PC-9 (cell line): Measurements from ENCODE around the gene ATN1. TPM values are rescaled to one million over a fixed set of nuclear protein-coding genes. Genes with fewer than 3 reads are reported as not detected.
"Not testable (repeated sequence)": the region's sequence is repeated elsewhere in the genome, so short reads cannot be mapped to it uniquely, and the experiment has no call there.

Source experiments
- BruUV-seq: library from RNA; stranded (reverse); fragments of 400-500 nt; replicated peaks from 2 replicates; lab custom pipeline; 2021; lab: Mats Ljungman, UMichigan
- CTCF ChIA-PET: fragments of 300-600 bp; sonication (Branson Sonifier 250); formaldehyde crosslinking; loops from one replicate; lab custom pipeline; 2022; ENCODE audit warnings: antibody characterized with exemption; lab: Charles Lee
- POLR2A ChIA-PET: fragments of 300-600 bp; sonication (Branson Sonifier 250); formaldehyde crosslinking; loops from one replicate; lab custom pipeline; 2022; ENCODE audit warnings: antibody characterized with exemption; ENCODE audit not compliant: unreplicated experiment; lab: Charles Lee
- DNase-seq, 2 experiments: peaks; one replicate each; pipeline versions ENCODE4 v3.0.0 to v3.0.0-alpha.2; 2015 to 2022; ENCODE audit warnings: mixed read lengths in 1 of 2
- H2AFZ ChIP-seq: fragments of 200-600 bp; sonication (generic); 2 replicates; pipeline ENCODE4 v1.8.1; 2017; ENCODE audit warnings: antibody characterized with exemption
- H3F3A ChIP-seq: fragments of 200-600 bp; sonication (generic); 2 replicates; pipeline ENCODE4 v1.8.1; 2017; ENCODE audit warnings: antibody characterized with exemption, mild to moderate bottlenecking, low read depth; ENCODE audit not compliant: insufficient read depth
- H3K27ac ChIP-seq: fragments of 200-600 bp; sonication (generic); 2 replicates; pipeline ENCODE4 v1.6.1; 2016; ENCODE audit warnings: mixed run types
- H3K27me3 ChIP-seq: fragments of 200-600 bp; sonication (generic); 2 replicates; pipeline ENCODE4 v1.6.1; 2016; ENCODE audit warnings: low read depth, mixed run types; ENCODE audit not compliant: insufficient read depth
- H3K36me3 ChIP-seq: fragments of 200-600 bp; sonication (generic); 2 replicates; pipeline ENCODE4 v1.6.1; 2016; ENCODE audit warnings: low read depth, mixed run types
- H3K4me1 ChIP-seq: fragments of 200-600 bp; sonication (generic); replicated peaks from 2 replicates; pipeline ENCODE4 v1.6.1; 2016; ENCODE audit warnings: mixed run types; ENCODE audit not compliant: insufficient read depth
- H3K4me2 ChIP-seq: fragments of 200-600 bp; sonication (generic); 2 replicates; pipeline ENCODE4 v1.6.1; 2017; ENCODE audit warnings: mixed run types
- H3K4me3 ChIP-seq: fragments of 200-600 bp; sonication (generic); 2 replicates; pipeline ENCODE4 v1.6.1; 2016; ENCODE audit warnings: mixed run types
- H3K79me2 ChIP-seq: fragments of 200-600 bp; sonication (generic); 2 replicates; pipeline ENCODE4 v1.6.1; 2017; ENCODE audit warnings: low read depth, mixed run types
- H3K9me2 ChIP-seq: fragments of 200-600 bp; sonication (generic); 2 replicates; pipeline ENCODE4 v1.8.1; 2017; ENCODE audit warnings: mild to moderate bottlenecking; ENCODE audit not compliant: insufficient read depth
- H3K9me3 ChIP-seq: fragments of 200-600 bp; sonication (generic); 2 replicates; pipeline ENCODE4 v1.8.1; 2016; ENCODE audit warnings: low read depth; ENCODE audit not compliant: insufficient read depth
- H4K20me1 ChIP-seq: fragments of 200-600 bp; sonication (generic); 2 replicates; pipeline ENCODE4 v1.8.1; 2017; ENCODE audit not compliant: insufficient read depth
- CTCF ChIP-seq: fragments of 200-600 bp; sonication (generic); conservative IDR thresholded peaks from 2 replicates; pipeline ENCODE4 v1.6.1; 2017; ENCODE audit warnings: mixed run types, antibody characterized with exemption, mild to moderate bottlenecking, moderate library complexity
- EZH2 ChIP-seq: fragments of 200-600 bp; sonication (generic); IDR thresholded peaks from 2 replicates; pipeline ENCODE4 v1.8.0; 2017; ENCODE audit warnings: antibody characterized with exemption, low read depth
- intact Hi-C: fragments of 100-400 bp; cut with micrococcal nuclease; formaldehyde crosslinking; loops from one replicate; pipeline ENCODE4 v1.10.0; 2022; ENCODE audit not compliant: unreplicated experiment
- total RNA-seq: library from RNA; stranded (reverse); gene quantifications from 2 replicates; pipeline ENCODE4 v1.2.3, GENCODE V29; 2021

ATN1 gene
- total RNA-seq, 1 experiment from 2014 or later, result 158 TPM

- H3K4me3 ChIP-seq, result no peak overlapping the region
- no peak overlapping the region for H3K27ac ChIP-seq
- intact Hi-C loops, result no loop called here
- no peak for TF ChIP-seq CTCF
- TF ChIP-seq EZH2, result no peak
- no peaks in the 10 kb centered on the region for H3K36me3 ChIP-seq
- CTCF ChIA-PET, result interaction anchor here (0.6 kb wide), 1 partner anchor 147 kb away, joined by 5 read pairs; no protein-coding TSS in a partner anchor
- H3K79me2 ChIP-seq, result no peaks in the 10 kb centered on the region
- no peaks in the 10 kb centered on the region for H4K20me1 ChIP-seq
- H2AFZ ChIP-seq, result no peak overlapping the region
- no peaks in the 10 kb centered on the region for H3K9me3 ChIP-seq
- peaks cover 4% of the 10 kb centered on the region; the same call in 1 of the 2 replicates for H3F3A ChIP-seq
- H3K4me1 ChIP-seq, result 0 out of 2 replicates have a peak, but pooled peaks cover 5% of the 10 kb centered on the region
- no peaks in the 10 kb centered on the region for H3K9me2 ChIP-seq
- no peaks in the 10 kb centered on the region for H3K27me3 ChIP-seq
- DNase-seq, result no peak
- POLR2A ChIA-PET, result no interaction called here
- no TSS peak for BruUV-seq
- no peak overlapping the region for H3K4me2 ChIP-seq
Observed at GRCh38 chr12:6883683-6884082, 44.1 kb upstream of the ATN1 start.

GRCh38 chr12:6884539-6884938 lies 43.2 kb upstream of the ATN1 start:
- Histone ChIP-seq H3K79me2 (no peaks in the 10 kb centered on the region), H3K9me3 (no peaks in the 10 kb centered on the region), H3F3A (peaks cover 7% of the 10 kb centered on the region; the same call in 1 of the 2 replicates), H3K9me2 (no peaks in the 10 kb centered on the region), H3K4me2 (no peak overlapping the region), H3K4me1 (0 out of 2 replicates have a peak, but pooled peaks cover 5% of the 10 kb centered on the region), H4K20me1 (no peaks in the 10 kb centered on the region), H2AFZ (no peak overlapping the region), H3K27me3 (no peaks in the 10 kb centered on the region), H3K4me3 (no peak overlapping the region), H3K27ac (no peak overlapping the region), H3K36me3 (no peaks in the 10 kb centered on the region)
- POLR2A ChIA-PET, result interaction anchor here (0.7 kb wide), 1 partner anchor 305 kb away, joined by 25 read pairs; no protein-coding TSS in a partner anchor
- no TSS peak for BruUV-seq
- no peak for TF ChIP-seq EZH2
- intact Hi-C loops, result no loop called here
- DNase-seq, result no peak
- CTCF ChIA-PET, result no interaction called here

GRCh38 chr12:6886206-6886999 lies 41.4 kb upstream of the ATN1 start:
- POLR2A ChIA-PET, intact Hi-C loops: not testable (repeated sequence)
- H3F3A ChIP-seq, result peaks cover 12% of the 10 kb centered on the region; the same call in 1 of the 2 replicates

GRCh38 chr12:6887460-6887859 lies 40.3 kb upstream of the ATN1 start:
- peaks cover 15% of the 10 kb centered on the region for H3K4me1 ChIP-seq
- H3F3A ChIP-seq, result peaks cover 12% of the 10 kb centered on the region; the same call in 1 of the 2 replicates
- no peak for TF ChIP-seq CTCF
- no peak for TF ChIP-seq EZH2
- no peaks in the 10 kb centered on the region for H3K36me3 ChIP-seq
- H3K4me2 ChIP-seq, result no peak overlapping the region
- ChIA-PET CTCF (interaction anchor here (0.6 to 1.1 kb wide), 2 partner anchors 18 to 198 kb away, joined by 5 to 8 read pairs; partner anchors contain the start of gene ZNF384), POLR2A (no interaction called here)
- no peak overlapping the region for H3K27ac ChIP-seq
- no TSS peak for BruUV-seq
- no peaks in the 10 kb centered on the region for H3K9me2 ChIP-seq
- H3K27me3 ChIP-seq, result no peaks in the 10 kb centered on the region
- H4K20me1 ChIP-seq, result no peaks in the 10 kb centered on the region
- no peak overlapping the region for H3K4me3 ChIP-seq
- no peaks in the 10 kb centered on the region for H3K79me2 ChIP-seq
- H2AFZ ChIP-seq, result no peak overlapping the region
- intact Hi-C loops, result no loop called here
- no peak for DNase-seq
- H3K9me3 ChIP-seq, result no peaks in the 10 kb centered on the region

More at GRCh38 chr12:6886206-6886999, 41.4 kb upstream of the ATN1 start:
- peak in 1 of 2 experiments; percentile 44 for DNase-seq
- not testable (repeated sequence) for H3K9me3 ChIP-seq, H3K4me3 ChIP-seq, H3K4me2 ChIP-seq, H3K79me2 ChIP-seq, H3K36me3 ChIP-seq, H3K27ac ChIP-seq, H3K4me1 ChIP-seq, H3K27me3 ChIP-seq, H3K9me2 ChIP-seq, H2AFZ ChIP-seq, H4K20me1 ChIP-seq, BruUV-seq
- CTCF ChIA-PET, result interaction anchor here (0.6 to 1.1 kb wide), 4 partner anchors 17 to 705 kb away, joined by 3 to 8 read pairs (median 4); no protein-coding TSS in a partner anchor
